ENCODE data around the gene COX10.

Gene COX10

GRCh38 chr17:14245002-14245401 is 175.7 kb downstream of the COX10 start:
- in situ Hi-C loops (cut with HindIII; ENCODE audit: low sequenced_read_pairs) = no loop called here

DNA sequence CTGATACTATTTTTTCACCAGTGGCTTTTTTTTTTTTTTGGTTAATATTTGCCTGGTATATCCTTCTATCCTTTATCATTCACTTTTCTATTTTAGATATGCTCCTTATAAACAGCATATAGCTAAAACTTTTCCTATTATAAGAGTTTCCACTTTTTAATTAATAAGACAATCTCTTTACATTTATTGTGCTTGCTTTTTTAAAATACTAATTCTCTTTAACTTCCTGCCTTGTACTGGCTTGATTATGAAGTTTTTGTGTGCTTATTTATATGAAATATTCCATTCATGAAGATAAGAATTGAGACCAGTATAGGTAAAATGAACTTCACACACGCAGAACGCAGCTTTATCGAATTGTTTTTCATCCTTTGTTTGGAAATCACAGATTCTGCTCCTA is 176.3 kb downstream of the COX10 start:
- in situ Hi-C loops (cut with HindIII; ENCODE audit: low sequenced_read_pairs) = no loop called here

Data from DLD1 (cell line).